Mesendoderm (in vitro differentiated cells): ENCODE measurements around the gene GNAI2.

Experiments used
- DNase-seq: peaks from one replicate; pipeline ENCODE4 v3.0.0; 2013
- H2AK5ac ChIP-seq: 2 replicates; pipeline ENCODE4 v1.6.1; 2013; ENCODE audit warnings: low read length, inconsistent platforms
- H2BK120ac ChIP-seq: 2 replicates; pipeline ENCODE4 v1.6.1; 2013; ENCODE audit warnings: low read depth, mild to moderate bottlenecking, low read length, moderate library complexity, mixed read lengths
- H2BK15ac ChIP-seq: replicated peaks from 2 replicates; pipeline ENCODE4 v1.6.1; 2013; ENCODE audit warnings: low read depth, mild to moderate bottlenecking, moderate library complexity
- H2BK5ac ChIP-seq: 2 replicates; pipeline ENCODE4 v1.6.1; 2013; ENCODE audit warnings: low read length, inconsistent platforms
- H3K18ac ChIP-seq: 2 replicates; pipeline ENCODE4 v1.6.1; 2013; ENCODE audit warnings: mild to moderate bottlenecking, low read length, mixed read lengths
- H3K23ac ChIP-seq: one replicate; pipeline ENCODE4 v1.6.1; 2013; ENCODE audit warnings: low read length
- H3K27ac ChIP-seq: 2 replicates; pipeline ENCODE4 v1.5.1; 2013; ENCODE audit warnings: low read depth, mild to moderate bottlenecking, inconsistent platforms, low read length, moderate library complexity
- H3K27me3 ChIP-seq: 2 replicates; pipeline ENCODE4 v1.6.1; 2013; ENCODE audit warnings: low read length, control low read depth, mild to moderate bottlenecking, inconsistent platforms; ENCODE audit not compliant: insufficient read depth, poor library complexity
- H3K36me3 ChIP-seq: 2 replicates; pipeline ENCODE4 v1.6.1; 2013; ENCODE audit warnings: low read length, inconsistent platforms; ENCODE audit not compliant: control insufficient read depth, insufficient read depth
- H3K4ac ChIP-seq: one replicate; pipeline ENCODE4 v1.6.1; 2013; ENCODE audit warnings: low read depth, mild to moderate bottlenecking, low read length, moderate library complexity
- H3K4me1 ChIP-seq: 2 replicates; pipeline ENCODE4 v1.6.1; 2013; ENCODE audit warnings: low read depth, low read length, inconsistent platforms; ENCODE audit not compliant: control insufficient read depth
- H3K4me2 ChIP-seq: 2 replicates; pipeline ENCODE4 v1.6.1; 2013; ENCODE audit warnings: low read length
- H3K4me3 ChIP-seq: 2 replicates; pipeline ENCODE4 v1.5.1; 2013; ENCODE audit warnings: mild to moderate bottlenecking, low read length
- H3K56ac ChIP-seq: one replicate; pipeline ENCODE4 v1.6.1; 2013; ENCODE audit warnings: low read length
- H3K79me1 ChIP-seq: 2 replicates; pipeline ENCODE4 v1.6.1; 2013; ENCODE audit warnings: low read length, inconsistent platforms
- H3K79me2 ChIP-seq: 2 replicates; pipeline ENCODE4 v1.6.1; 2013; ENCODE audit warnings: mild to moderate bottlenecking, low read length; ENCODE audit not compliant: control insufficient read depth, insufficient read depth
- H3K9ac ChIP-seq: 2 replicates; pipeline ENCODE4 v1.6.1; 2013; ENCODE audit warnings: low read length, inconsistent platforms
- H4K5ac ChIP-seq: one replicate; pipeline ENCODE4 v1.6.1; 2013; ENCODE audit warnings: low read length
- H4K8ac ChIP-seq: one replicate; pipeline ENCODE4 v1.6.1; 2013; ENCODE audit warnings: low read depth, mild to moderate bottlenecking, control low read depth, low read length, moderate library complexity
- WGBS: extraction: QIAGEN DNeasy Blood & Tissue Kit; methylation state at CpG from one replicate; pipeline ENCODE4 v1.1.7; 2013; ENCODE audit warnings: low lambda C conversion rate, missing lambda C conversion rate; ENCODE audit not compliant: insufficient coverage; ENCODE audit errors: extremely low coverage; 5-methylcytosine and 5-hydroxymethylcytosine counted together

Gene GNAI2

GRCh38 chr3:50194903-50195500 is 41.0 kb upstream of the GNAI2 start:
- Histone ChIP-seq H3K79me2 (no peaks in the 10 kb centered on the region), H2BK5ac (no peak overlapping the region), H3K56ac (no peak overlapping the region), H3K36me3 (no peaks in the 10 kb centered on the region), H3K27me3 (no peaks in the 10 kb centered on the region), H3K27ac (no peak overlapping the region), H2BK15ac (no peak overlapping the region), H3K4me3 (no peak overlapping the region), H2AK5ac (no peak overlapping the region), H4K5ac (no peak overlapping the region), H3K79me1 (no peaks in the 10 kb centered on the region), H3K9ac (no peak overlapping the region), H4K8ac (no peak overlapping the region), H2BK120ac (no peak overlapping the region), H3K18ac (no peak overlapping the region), H3K4me2 (no peak overlapping the region), H3K4ac (no peak overlapping the region), H3K23ac (no peak overlapping the region), H3K4me1 (no peaks in the 10 kb centered on the region)
- no CpG with 5 or more reads among the region's 14 CpGs for WGBS
- peak; percentile 59 for DNase-seq

GRCh38 chr3:50195501-50196252 is 40.3 kb upstream of the GNAI2 start:
- Histone ChIP-seq H2AK5ac (no peak overlapping the region), H3K56ac (no peak overlapping the region), H4K8ac (no peak overlapping the region), H3K79me1 (no peaks in the 10 kb centered on the region), H3K27ac (no peak overlapping the region), H3K79me2 (no peaks in the 10 kb centered on the region), H3K27me3 (no peaks in the 10 kb centered on the region), H4K5ac (no peak overlapping the region), H2BK15ac (no peak overlapping the region), H3K9ac (no peak overlapping the region), H3K4me3 (no peak overlapping the region), H3K4me2 (no peak overlapping the region), H3K4ac (no peak overlapping the region), H3K4me1 (no peaks in the 10 kb centered on the region), H3K23ac (no peak overlapping the region), H2BK120ac (no peak overlapping the region), H3K36me3 (no peaks in the 10 kb centered on the region), H3K18ac (no peak overlapping the region), H2BK5ac (no peak overlapping the region)
- DNase-seq, result peak; percentile 40
- WGBS, result no CpG with 5 or more reads among the region's 4 CpGs

- Histone ChIP-seq H2BK120ac (no peak overlapping the region), H3K27me3 (no peaks in the 10 kb centered on the region), H3K23ac (no peak overlapping the region), H3K4ac (no peak overlapping the region), H2BK15ac (no peak overlapping the region), H3K4me1 (no peaks in the 10 kb centered on the region), H3K9ac (no peak overlapping the region), H3K79me1 (no peaks in the 10 kb centered on the region), H3K27ac (no peak overlapping the region), H4K8ac (no peak overlapping the region), H3K36me3 (no peaks in the 10 kb centered on the region), H3K56ac (no peak overlapping the region), H2AK5ac (no peak overlapping the region), H3K4me2 (no peak overlapping the region), H2BK5ac (no peak overlapping the region), H3K79me2 (no peaks in the 10 kb centered on the region), H3K18ac (no peak overlapping the region), H4K5ac (no peak overlapping the region), H3K4me3 (no peak overlapping the region)
- no CpG with 5 or more reads among the region's 6 CpGs for WGBS
- no peak for DNase-seq
These were observed 39.7 kb upstream of the GNAI2 start for GRCh38 chr3:50196253-50196801.

GRCh38 chr3:50201573-50202315 is 34.3 kb upstream of the GNAI2 start:
- no peak overlapping the region for H2BK15ac ChIP-seq
- H3K56ac ChIP-seq, result no peak overlapping the region
- no peak overlapping the region for H3K18ac ChIP-seq
- no peak overlapping the region for H3K23ac ChIP-seq
- WGBS, result no CpG with 5 or more reads among the region's 10 CpGs
- H4K5ac ChIP-seq, result no peak overlapping the region
- no peak overlapping the region for H3K27ac ChIP-seq
- H3K36me3 ChIP-seq, result no peaks in the 10 kb centered on the region
- no peak for DNase-seq
- no peak overlapping the region for H3K4me3 ChIP-seq
- no peak overlapping the region for H2AK5ac ChIP-seq
- H4K8ac ChIP-seq, result no peak overlapping the region
- H3K4ac ChIP-seq, result no peak overlapping the region
- peaks cover 2% of the 10 kb centered on the region for H3K4me1 ChIP-seq
- no peak overlapping the region for H2BK5ac ChIP-seq
- no peaks in the 10 kb centered on the region for H3K79me2 ChIP-seq
- no peak overlapping the region for H2BK120ac ChIP-seq
- no peak overlapping the region for H3K4me2 ChIP-seq
- H3K27me3 ChIP-seq, result no peaks in the 10 kb centered on the region
- no peaks in the 10 kb centered on the region for H3K79me1 ChIP-seq
- no peak overlapping the region for H3K9ac ChIP-seq

GRCh38 chr3:50202353-50203112 is 33.5 kb upstream of the GNAI2 start:
- Histone ChIP-seq H3K4me2 (no peak overlapping the region), H3K18ac (no peak overlapping the region), H3K27ac (no peak overlapping the region), H3K79me2 (no peaks in the 10 kb centered on the region), H2BK15ac (no peak overlapping the region), H3K4ac (no peak overlapping the region), H2AK5ac (no peak overlapping the region), H3K23ac (no peak overlapping the region), H2BK5ac (no peak overlapping the region), H4K5ac (no peak overlapping the region), H2BK120ac (no peak overlapping the region), H3K56ac (no peak overlapping the region), H3K79me1 (no peaks in the 10 kb centered on the region), H3K4me1 (peaks cover 2% of the 10 kb centered on the region), H3K27me3 (no peaks in the 10 kb centered on the region), H4K8ac (no peak overlapping the region), H3K9ac (no peak overlapping the region), H3K4me3 (no peak overlapping the region), H3K36me3 (no peaks in the 10 kb centered on the region)
- WGBS, result no CpG with 5 or more reads among the region's 16 CpGs
- DNase-seq, result no peak
